Keratinocyte (primary cell): Measurements from ENCODE around the gene PTPN4.
"Not testable (repeated sequence)": the region's sequence is repeated elsewhere in the genome, so short reads cannot be mapped to it uniquely, and the experiment has no call there.

Experiments used
- CTCF ChIP-seq, 3 experiments: IDR thresholded peaks in 1 of 3; conservative IDR thresholded peaks in 1 of 3; optimal IDR thresholded peaks in 1 of 3; 2 replicates in 2 of 3; 3 replicates in 1 of 3; pipeline versions ENCODE3 to v1.5.1; 2011; ENCODE audit warnings: low read length in 3 of 3, mild to moderate bottlenecking in 3 of 3, moderate library complexity in 2 of 3, control low read depth in 1 of 3, inconsistent platforms in 1 of 3; ENCODE audit not compliant: insufficient read depth in 2 of 3; ENCODE audit errors: extremely low read depth in 1 of 3
- EZH2 ChIP-seq: IDR thresholded peaks from one replicate; pipeline ENCODE4 v1.6.1; 2012; ENCODE audit warnings: inconsistent platforms, mild to moderate bottlenecking, low read length, moderate library complexity

- TF ChIP-seq CTCF (optimal IDR thresholded peaks at IDR 0.05 in 1 of 3, IDR thresholded peaks at IDR 0.05 in 1 of 3, conservative IDR thresholded peaks at IDR 0.05 in 1 of 3; ENCODE audit: extremely low read depth in 1 of 3, insufficient read depth in 2 of 3, low read length in 3 of 3); EZH2: not testable (repeated sequence)
Observed at GRCh38 chr2:119801989-119802388, 42.3 kb downstream of the PTPN4 start.
